ENCODE measurements around the gene MUSTN1. TPM values are rescaled to one million over a fixed set of nuclear protein-coding genes. Genes with fewer than 3 reads are reported as not detected.

Gene MUSTN1
- polyA plus RNA-seq, 3 donors = 0.29 to 13.7 TPM; not detected in 1

GRCh38 chr3:52801839-52802238, 33.0 kb downstream of the MUSTN1 start:
- no peaks in the 10 kb centered on the region for H3K4me1 ChIP-seq (ENCODE audit: control insufficient read depth in 1 of 2, insufficient read depth in 2 of 2, low read length in 2 of 2)
- TF ChIP-seq CTCF (IDR thresholded peaks at IDR 0.05) = no peak
- intact Hi-C loops (cut with micrococcal nuclease) = loop anchor here in 1 of 2 donors (5.0 kb wide), 1 partner anchor 60 kb away; no protein-coding TSS in a partner anchor
- H3K27me3 Mint-ChIP-seq (ENCODE audit: low read depth in 3 of 3) = peaks cover 1 to 3% (median 3%) of the 10 kb centered on the region in 3 donors
- no peak overlapping the region for H3K4me3 ChIP-seq (replicated peaks in 1 of 3; ENCODE audit: low read depth in 2 of 3, low read length in 3 of 3)
- DNase-seq = no peak
- H3K9me3 ChIP-seq (replicated peaks in 1 of 2; ENCODE audit: control insufficient read depth in 1 of 2, insufficient read depth in 1 of 2, low read length in 2 of 2) = no peaks in the 10 kb centered on the region
- no peaks in the 10 kb centered on the region for H3K36me3 ChIP-seq (replicated peaks in 1 of 2; ENCODE audit: control insufficient read depth in 1 of 2, insufficient read depth in 2 of 2, low read length in 2 of 2)
- H3K4me2 ChIP-seq (replicated peaks; ENCODE audit: extremely low read depth, low read length, poor library complexity, severe bottlenecking) = no peak overlapping the region
- WGBS (ENCODE audit: insufficient coverage) = 84% methylated on average over 5 of the region's 5 CpGs
- H3K79me2 ChIP-seq (ENCODE audit: insufficient read depth, low read length) = no peaks in the 10 kb centered on the region
- H3K4me1 Mint-ChIP-seq = no peaks in the 10 kb centered on the region
- no peak overlapping the region for H3K27ac ChIP-seq (ENCODE audit: low read depth in 1 of 2, low read length in 2 of 2)
- no peak overlapping the region for H3K27ac Mint-ChIP-seq
- no peak overlapping the region for H2AFZ ChIP-seq (ENCODE audit: insufficient read depth, low read depth, low read length, poor library complexity, severe bottlenecking)
- H4K20me1 ChIP-seq (ENCODE audit: insufficient read depth, low read length) = no peaks in the 10 kb centered on the region
- no peaks in the 10 kb centered on the region for H3K36me3 Mint-ChIP-seq
- no peak overlapping the region for H3K4me3 Mint-ChIP-seq
- H3K27me3 ChIP-seq (ENCODE audit: control insufficient read depth in 2 of 2, insufficient read depth in 2 of 2, low read length in 2 of 2) = no peaks in the 10 kb centered on the region
- no peaks in the 10 kb centered on the region for H3K9me3 Mint-ChIP-seq
- no peak overlapping the region for H3K9ac ChIP-seq (ENCODE audit: insufficient read depth, low read length, poor library complexity, severe bottlenecking)

- Histone ChIP-seq H3K27me3 (ENCODE audit: control insufficient read depth in 2 of 2, insufficient read depth in 2 of 2, low read length in 2 of 2) (no peaks in the 10 kb centered on the region), H3K4me3 (replicated peaks in 1 of 3; ENCODE audit: low read depth in 2 of 3, low read length in 3 of 3) (no peak overlapping the region), H3K27ac (ENCODE audit: low read depth in 1 of 2, low read length in 2 of 2) (no peak overlapping the region), H3K9me3 (replicated peaks in 1 of 2; ENCODE audit: control insufficient read depth in 1 of 2, insufficient read depth in 1 of 2, low read length in 2 of 2) (no peaks in the 10 kb centered on the region), H3K79me2 (ENCODE audit: insufficient read depth, low read length) (no peaks in the 10 kb centered on the region), H3K4me1 (ENCODE audit: control insufficient read depth in 1 of 2, insufficient read depth in 2 of 2, low read length in 2 of 2) (no peaks in the 10 kb centered on the region), H4K20me1 (ENCODE audit: insufficient read depth, low read length) (no peaks in the 10 kb centered on the region), H2AFZ (ENCODE audit: insufficient read depth, low read depth, low read length, poor library complexity, severe bottlenecking) (no peak overlapping the region), H3K4me2 (replicated peaks; ENCODE audit: extremely low read depth, low read length, poor library complexity, severe bottlenecking) (no peak overlapping the region), H3K36me3 (replicated peaks in 1 of 2; ENCODE audit: control insufficient read depth in 1 of 2, insufficient read depth in 2 of 2, low read length in 2 of 2) (no peaks in the 10 kb centered on the region), H3K9ac (ENCODE audit: insufficient read depth, low read length, poor library complexity, severe bottlenecking) (no peak overlapping the region)
- Mint-ChIP-seq H3K27ac (no peak overlapping the region), H3K4me3 (no peak overlapping the region), H3K27me3 (ENCODE audit: low read depth in 3 of 3) (peaks cover 1 to 4% (median 3%) of the 10 kb centered on the region in 3 donors), H3K36me3 (no peaks in the 10 kb centered on the region), H3K9me3 (no peaks in the 10 kb centered on the region), H3K4me1 (peaks cover 3% of the 10 kb centered on the region)
- no peak for TF ChIP-seq CTCF (IDR thresholded peaks at IDR 0.05)
- 89% methylated on average over 4 of the region's 7 CpGs for WGBS (ENCODE audit: insufficient coverage)
- intact Hi-C loops (cut with micrococcal nuclease) = loop anchor here in 1 of 2 donors (5.0 kb wide), 1 partner anchor 58 kb away; no protein-coding TSS in a partner anchor
- no peak for DNase-seq
These were observed 34.7 kb downstream of the MUSTN1 start for GRCh38 chr3:52800079-52800478.

All from CD14-positive monocyte (primary cell).